ENCODE measurements around the gene SHMT2.

SHMT2 gene

GRCh38 chr12:57211791-57212700, 17.5 kb upstream of the SHMT2 start:
- Histone ChIP-seq H3K27ac (no peak overlapping the region), H3K4me3 (no peak overlapping the region)

DNA sequence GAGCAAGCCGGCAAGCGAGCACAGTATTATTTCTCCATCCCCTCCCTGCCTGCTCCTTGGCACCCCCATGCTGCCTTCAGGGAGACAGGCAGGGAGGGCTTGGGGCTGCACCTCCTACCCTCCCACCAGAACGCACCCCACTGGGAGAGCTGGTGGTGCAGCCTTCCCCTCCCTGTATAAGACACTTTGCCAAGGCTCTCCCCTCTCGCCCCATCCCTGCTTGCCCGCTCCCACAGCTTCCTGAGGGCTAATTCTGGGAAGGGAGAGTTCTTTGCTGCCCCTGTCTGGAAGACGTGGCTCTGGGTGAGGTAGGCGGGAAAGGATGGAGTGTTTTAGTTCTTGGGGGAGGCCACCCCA, 16.8 kb upstream of the SHMT2 start:
- Histone ChIP-seq H3K4me3 (no peak overlapping the region), H3K27ac (no peak overlapping the region)

DNA sequence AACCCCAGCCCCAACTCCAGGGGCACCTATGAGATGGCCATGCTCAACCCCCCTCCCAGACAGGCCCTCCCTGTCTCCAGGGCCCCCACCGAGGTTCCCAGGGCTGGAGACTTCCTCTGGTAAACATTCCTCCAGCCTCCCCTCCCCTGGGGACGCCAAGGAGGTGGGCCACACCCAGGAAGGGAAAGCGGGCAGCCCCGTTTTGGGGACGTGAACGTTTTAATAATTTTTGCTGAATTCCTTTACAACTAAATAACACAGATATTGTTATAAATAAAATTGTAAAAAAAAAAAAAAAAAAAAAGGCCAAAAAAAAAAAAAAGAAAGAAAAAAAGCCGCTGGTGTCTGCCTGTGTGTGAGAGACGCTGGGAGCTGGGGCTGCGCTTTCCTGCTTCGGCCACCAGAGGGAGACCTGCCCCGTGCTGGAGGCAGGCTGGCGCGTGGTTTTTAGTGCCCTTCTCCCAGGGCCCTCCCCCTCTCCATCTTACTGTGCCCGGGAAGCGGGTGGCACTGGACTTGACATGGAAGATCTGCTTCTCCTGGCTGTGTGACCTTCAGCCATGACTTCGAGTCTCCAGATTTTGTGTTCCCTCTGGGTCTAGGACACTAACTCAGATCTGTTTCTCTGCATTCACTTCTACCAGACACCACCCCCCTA, 16.3 kb upstream of the SHMT2 start:
- Histone ChIP-seq H3K27ac (no peak overlapping the region), H3K4me3 (no peak overlapping the region)

- no peak overlapping the region for H3K4me3 ChIP-seq
- peak overlapping the region in 1 of 21 experiments; percentile 24 for H3K27ac ChIP-seq
These were observed 15.6 kb upstream of the SHMT2 start for GRCh38 chr12:57213763-57214397.

DNA sequence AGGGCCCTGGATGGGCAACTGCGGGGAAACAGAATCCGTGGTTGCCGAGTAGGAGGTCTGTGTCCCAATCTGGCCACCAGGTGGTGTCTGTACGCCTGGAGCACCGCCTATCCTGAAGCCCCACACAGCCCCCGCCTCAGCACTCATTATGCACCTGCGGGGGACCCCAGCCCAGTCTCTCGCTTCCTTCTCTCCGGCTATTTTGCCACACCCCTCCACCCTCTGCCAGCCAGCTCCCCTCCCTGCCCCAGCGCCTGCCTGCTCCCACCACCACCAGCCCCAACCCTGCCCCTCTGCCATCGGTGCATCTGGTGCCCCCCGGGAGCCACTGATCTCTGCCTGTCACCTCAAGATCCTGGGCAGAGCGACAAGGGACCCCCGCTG, 15.1 kb upstream of the SHMT2 start:
- peak overlapping the region in 1 of 21 experiments; percentile 24 for H3K27ac ChIP-seq

DNA sequence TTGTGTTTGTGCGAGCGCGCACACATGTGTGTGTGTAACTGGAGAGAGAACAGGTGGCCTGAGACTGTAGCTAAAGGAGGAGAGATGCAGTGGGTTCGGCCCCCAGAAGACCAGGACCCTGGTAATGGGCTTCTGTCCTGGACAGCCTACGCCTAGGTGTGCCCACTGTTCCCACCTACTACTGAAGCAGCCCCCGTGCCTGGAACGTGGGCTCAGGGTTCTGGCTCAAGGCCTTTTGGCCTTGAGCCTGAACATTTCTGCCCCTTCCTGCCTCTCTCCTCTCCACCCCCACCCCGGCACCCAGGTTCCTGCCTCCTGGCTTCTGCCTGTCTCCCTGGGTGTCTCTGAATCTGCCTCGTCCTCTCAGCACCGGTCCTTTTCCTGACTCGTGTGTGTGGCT, 14.4 kb upstream of the SHMT2 start:
- H3K27ac ChIP-seq, result peak overlapping the region in 1 of 21 experiments; percentile 76
- no peak overlapping the region for H3K4me3 ChIP-seq

More for the DNA sequence above, 15.1 kb upstream of the SHMT2 start:
- H3K4me3 ChIP-seq, result no peak overlapping the region

- H3K27ac ChIP-seq, result peak overlapping the region in 1 of 21 experiments; percentile 76
- peak overlapping the region in 2 of 7 experiments; percentile 47 to 52 for H3K4me3 ChIP-seq
These were observed 13.9 kb upstream of the SHMT2 start for GRCh38 chr12:57215668-57216013.

- peak within 1 kb of the TSS; percentile 28 to 52 (median 33) for H3K4me3 ChIP-seq
- H3K27ac ChIP-seq, result peak within 1 kb of the TSS in 4 of 21 experiments; percentile 21 to 76 (median 46)
These were observed 13.2 kb upstream of the SHMT2 start, which contains the start of gene NXPH4 for GRCh38 chr12:57216014-57216911. Gene NXPH4 (plus strand): TSS chr12:57216794. CDS start chr12:57216970, 176 bp downstream.

DNA sequence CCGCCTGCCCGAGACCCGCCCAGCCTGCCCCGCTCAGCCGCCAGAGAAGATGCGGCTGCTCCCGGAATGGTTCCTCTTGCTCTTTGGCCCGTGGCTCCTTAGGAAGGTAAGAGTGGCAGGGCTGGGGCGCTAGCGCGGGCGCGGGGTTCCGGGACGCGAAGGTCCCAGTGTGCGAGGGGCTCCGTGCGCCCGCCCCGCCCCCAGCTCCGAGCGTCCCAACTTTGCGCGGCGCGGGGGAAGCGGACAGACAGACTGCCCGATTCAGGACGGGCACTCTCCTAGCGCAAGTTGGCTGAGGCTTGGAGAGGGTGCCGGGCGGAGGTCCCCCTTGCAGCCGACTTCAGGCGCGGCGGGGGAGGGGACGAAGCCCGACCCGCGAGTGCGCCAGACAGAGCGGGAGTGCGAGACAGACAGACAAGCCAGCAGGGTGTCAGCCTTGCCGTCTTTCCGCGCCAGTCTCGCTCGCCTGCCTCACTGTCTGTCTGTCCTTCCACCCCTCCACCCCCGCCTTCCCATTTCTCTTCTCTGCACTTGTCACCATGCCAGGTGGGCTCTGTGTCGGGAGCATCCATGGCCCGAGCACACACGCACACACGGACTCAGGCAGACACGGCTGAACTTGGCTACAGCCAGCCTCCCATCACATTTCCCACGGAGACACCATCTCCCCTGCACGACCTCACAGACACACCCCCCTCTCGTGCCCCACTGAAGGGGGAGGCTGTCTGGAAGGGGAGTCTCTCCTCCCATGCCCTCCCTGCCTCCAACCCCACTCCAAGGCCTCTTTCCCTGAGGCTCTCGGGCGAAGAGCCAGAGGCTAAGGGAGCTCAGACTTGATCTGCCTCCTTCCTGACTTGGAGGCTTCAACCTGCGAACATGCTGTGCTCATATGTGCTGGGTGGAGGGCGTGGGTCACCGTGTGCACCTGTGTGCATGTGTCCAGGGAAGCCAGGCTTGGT, 12.3 kb upstream of the SHMT2 start:
- Histone ChIP-seq H3K27ac (peak overlapping the region in 2 of 21 experiments; percentile 50 to 63), H3K4me3 (peak overlapping the region; percentile 28 to 52 (median 33))

DNA sequence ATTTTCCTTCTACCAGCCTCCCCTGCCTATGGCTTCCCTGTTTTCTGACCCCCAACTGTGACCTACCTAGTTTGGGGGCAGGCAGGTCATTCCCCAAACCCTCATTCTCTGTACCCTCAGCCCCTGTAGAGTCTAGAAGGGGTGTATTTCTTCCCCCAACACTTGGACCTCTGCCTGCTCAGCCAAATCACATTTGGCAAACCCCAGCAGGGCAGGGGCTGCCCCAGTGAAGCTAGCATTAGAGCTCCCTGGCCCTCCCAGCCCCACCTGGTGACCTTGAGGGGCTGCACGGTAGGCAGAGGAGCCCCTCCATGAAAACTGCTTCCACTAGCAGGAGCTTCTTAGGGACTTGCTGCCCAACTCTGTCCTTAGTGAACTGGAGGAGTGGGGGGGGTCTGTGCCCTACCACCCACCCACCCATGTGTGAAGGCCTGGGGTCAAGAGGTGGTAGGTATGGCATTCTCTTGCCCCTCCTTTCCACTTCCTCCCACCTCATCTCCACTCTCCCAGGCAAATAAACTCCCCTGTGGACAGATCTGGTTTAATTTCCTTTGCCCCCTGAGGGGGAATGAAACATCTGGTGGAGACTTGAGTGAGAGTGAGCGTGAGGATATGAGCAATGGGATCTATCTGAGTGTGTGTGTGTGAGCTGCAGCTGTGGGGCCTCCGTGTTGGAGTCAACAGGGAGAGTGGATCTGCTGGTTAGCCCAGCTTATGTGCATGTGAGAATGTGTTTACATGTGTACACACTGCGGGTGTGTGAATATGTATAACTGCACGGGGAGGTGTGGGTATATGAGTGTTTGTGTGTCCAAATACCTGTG, 11.3 kb upstream of the SHMT2 start:
- Histone ChIP-seq H3K4me3 (peak overlapping the region in 1 of 7 experiments; percentile 52), H3K27ac (no peak overlapping the region)

- Histone ChIP-seq H3K4me3 (no peak overlapping the region), H3K27ac (no peak overlapping the region)
These were observed 10.1 kb upstream of the SHMT2 start for GRCh38 chr12:57219205-57219992.

DNA sequence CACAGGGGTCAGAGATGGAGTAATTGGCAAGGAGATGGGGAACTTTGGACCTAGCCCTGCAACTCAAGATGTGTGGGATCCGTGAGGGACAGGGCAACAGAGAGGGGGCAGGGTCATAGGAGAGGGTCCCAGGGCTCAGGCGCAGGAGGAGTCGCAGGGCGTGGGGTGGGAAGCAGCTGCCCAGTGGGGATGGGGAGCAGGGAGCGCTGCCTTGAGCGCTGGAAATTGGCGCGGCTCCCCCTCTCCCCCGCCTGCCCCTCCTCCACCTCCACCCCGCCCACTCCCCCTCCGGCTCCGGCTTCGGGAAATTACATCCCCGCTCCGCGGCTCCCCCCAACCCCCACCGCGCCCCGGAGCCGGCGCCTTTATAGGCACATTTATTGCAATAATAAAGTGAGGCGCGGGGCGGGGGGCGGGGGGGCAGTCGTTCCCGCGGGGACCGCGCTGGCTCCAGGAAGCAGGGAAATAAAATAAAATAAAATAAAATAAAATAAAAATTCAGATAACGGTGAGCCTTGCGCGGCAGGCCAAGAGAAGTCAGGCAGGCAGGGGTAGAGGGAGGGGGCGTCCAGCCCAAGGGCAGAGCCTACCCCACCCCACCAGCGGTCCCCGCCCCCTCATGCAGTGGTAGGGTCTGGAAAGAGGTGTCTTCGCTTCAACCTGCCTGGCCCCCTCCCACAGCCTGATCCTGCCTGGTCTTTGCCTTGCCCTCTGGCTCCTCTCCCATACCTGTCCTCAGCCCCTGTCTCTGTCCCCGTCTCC, 9.3 kb upstream of the SHMT2 start:
- Histone ChIP-seq H3K27ac (no peak overlapping the region), H3K4me3 (no peak overlapping the region)

DNA sequence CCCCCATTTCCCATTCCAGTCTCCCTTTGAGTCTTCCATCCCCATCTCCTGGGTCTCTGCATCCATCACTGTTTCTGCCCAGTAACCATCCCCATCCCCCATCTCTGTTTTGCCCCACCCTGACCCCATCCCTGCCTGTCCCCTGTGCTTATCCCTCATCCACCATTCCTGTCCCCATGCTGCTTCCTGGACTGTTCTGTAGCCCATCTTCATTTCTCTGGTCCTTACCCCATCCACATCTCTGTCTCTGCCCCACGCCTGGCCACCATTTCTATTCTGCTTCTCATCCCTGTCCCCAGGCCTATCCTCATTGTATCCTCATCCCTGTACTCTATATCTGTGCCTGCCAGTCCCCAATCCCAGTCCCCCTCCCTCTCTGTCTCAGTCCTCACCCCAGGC, 8.7 kb upstream of the SHMT2 start:
- Histone ChIP-seq H3K4me3 (no peak overlapping the region), H3K27ac (no peak overlapping the region)

DNA sequence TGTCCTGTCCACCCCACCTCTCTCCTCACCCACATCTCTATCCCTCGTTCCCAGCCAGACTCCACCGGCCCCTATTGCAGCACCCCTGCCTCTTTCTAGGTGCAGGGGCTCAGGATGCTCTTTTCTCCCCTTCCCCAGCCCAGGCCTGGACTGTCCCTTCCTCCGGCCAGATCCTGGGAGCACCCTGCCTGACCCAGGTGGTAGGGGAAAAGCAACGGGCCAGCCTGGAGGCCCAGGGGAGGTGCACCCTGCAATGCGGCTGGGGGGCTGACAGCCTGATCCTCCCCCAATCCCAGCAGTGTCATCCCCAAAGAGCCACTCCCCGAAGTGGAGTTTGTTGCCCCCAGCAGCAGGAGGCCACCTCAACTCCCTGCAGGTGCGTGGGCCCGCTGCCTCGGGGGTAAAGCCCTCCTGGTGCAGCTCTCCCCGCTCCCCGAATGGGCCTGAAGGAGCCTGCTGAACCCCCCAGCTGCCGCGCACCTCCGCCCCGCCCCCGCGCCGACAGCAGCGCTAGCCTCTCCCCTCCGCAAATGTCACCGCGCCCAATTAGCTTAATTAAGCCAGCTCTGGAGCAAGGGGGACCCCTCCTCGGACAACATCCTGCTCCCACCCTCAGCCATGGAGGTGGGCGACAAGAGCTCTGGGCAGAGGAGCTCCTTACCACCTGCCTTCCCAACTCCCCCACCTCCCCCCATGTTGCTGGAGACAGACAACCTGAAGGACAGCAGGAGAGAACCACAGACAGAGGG, 8.2 kb upstream of the SHMT2 start:
- H3K4me3 ChIP-seq, result no peak overlapping the region
- no peak overlapping the region for H3K27ac ChIP-seq

Measured in skin epidermis (tissue), 12 donors.